HepG2 (cell line): Measurements from ENCODE around the gene TPRN. TPM values are rescaled to one million over a fixed set of nuclear protein-coding genes. Genes with fewer than 3 reads are reported as not detected.

ENCODE experiments used
- AKAP8 ChIP-seq: sonication (generic); formaldehyde crosslinking; IDR thresholded peaks from 2 replicates; pipeline ENCODE4 v1.5.1; 2020; ENCODE audit warnings: mild to moderate bottlenecking, missing genetic modification reagents
- CREM ChIP-seq, 2 experiments: sonication (generic) in 1 of 2; formaldehyde crosslinking in 1 of 2; IDR thresholded peaks; 2 replicates each; pipeline versions ENCODE4 v1.4.0 to v1.6.1; 2016 to 2020; ENCODE audit warnings: antibody characterized with exemption in 1 of 2, mild to moderate bottlenecking in 1 of 2, missing genetic modification reagents in 1 of 2
- DPF2 ChIP-seq: sonication (generic); formaldehyde crosslinking; IDR thresholded peaks from 2 replicates; pipeline ENCODE4 v1.4.0; 2020; ENCODE audit warnings: mild to moderate bottlenecking, low read depth, missing genetic modification reagents, borderline replicate concordance
- ELF1 ChIP-seq: sonication (generic); formaldehyde crosslinking; IDR thresholded peaks from 2 replicates; pipeline ENCODE4 v1.4.0; 2020; ENCODE audit warnings: missing genetic modification reagents
- ELF4 ChIP-seq: sonication (generic); formaldehyde crosslinking; IDR thresholded peaks from 2 replicates; pipeline ENCODE4 v1.5.0; 2020; ENCODE audit warnings: missing genetic modification reagents, mild to moderate bottlenecking, moderate library complexity, borderline replicate concordance
- ETV5 ChIP-seq: IDR thresholded peaks from 2 replicates; pipeline ENCODE4 v1.6.1; 2018; ENCODE audit warnings: missing biosample characterization, missing genetic modification reagents, inconsistent platforms, borderline replicate concordance
- KDM4B ChIP-seq: sonication (generic); formaldehyde crosslinking; IDR thresholded peaks from 2 replicates; pipeline ENCODE4 v1.4.0; 2020; ENCODE audit warnings: missing genetic modification reagents
- NKX3-1 ChIP-seq: sonication (generic); formaldehyde crosslinking; IDR thresholded peaks from 2 replicates; pipeline ENCODE4 v1.5.0; 2020; ENCODE audit warnings: missing genetic modification reagents
- NRL ChIP-seq: sonication (generic); formaldehyde crosslinking; IDR thresholded peaks from 2 replicates; pipeline ENCODE4 v1.5.0; 2020; ENCODE audit warnings: missing genetic modification reagents, mild to moderate bottlenecking, moderate library complexity, borderline replicate concordance
- PRDM10 ChIP-seq: sonication (generic); formaldehyde crosslinking; IDR thresholded peaks from 2 replicates; pipeline ENCODE4 v1.4.0; 2020; ENCODE audit warnings: low read depth, missing genetic modification reagents
- TEAD3 ChIP-seq: optimal IDR thresholded peaks from 2 replicates; pipeline ENCODE3; 2016; ENCODE audit warnings: borderline replicate concordance
- THAP11 ChIP-seq: IDR thresholded peaks from 2 replicates; pipeline ENCODE4 v1.6.1; 2016; ENCODE audit warnings: missing biosample characterization, missing genetic modification reagents
- ZBED4 ChIP-seq: sonication (generic); formaldehyde crosslinking; IDR thresholded peaks from 2 replicates; pipeline ENCODE4 v1.4.0; 2020; ENCODE audit warnings: missing genetic modification reagents, borderline replicate concordance
- ZFAT ChIP-seq: sonication (generic); formaldehyde crosslinking; conservative IDR thresholded peaks from 2 replicates; pipeline ENCODE4 v1.8.1; 2023; ENCODE audit warnings: missing genetic modification reagents, inconsistent platforms
- ZNF343 ChIP-seq: sonication (generic); formaldehyde crosslinking; IDR thresholded peaks from 2 replicates; pipeline ENCODE4 v1.4.0; 2020; ENCODE audit warnings: mild to moderate bottlenecking, missing genetic modification reagents
- ZNF367 ChIP-seq: sonication (generic); formaldehyde crosslinking; IDR thresholded peaks from 2 replicates; pipeline ENCODE4 v1.4.0; 2020; ENCODE audit warnings: missing genetic modification reagents, borderline replicate concordance
- ZNF547 ChIP-seq: sonication (generic); formaldehyde crosslinking; IDR thresholded peaks from 2 replicates; pipeline ENCODE4 v1.5.1; 2020; ENCODE audit warnings: mild to moderate bottlenecking, missing genetic modification reagents
- ZNF563 ChIP-seq: sonication (generic); formaldehyde crosslinking; IDR thresholded peaks from 2 replicates; pipeline ENCODE4 v1.8.0; 2022; ENCODE audit warnings: mild to moderate bottlenecking, moderate library complexity, missing genetic modification reagents
- ZNF567 ChIP-seq: sonication (generic); formaldehyde crosslinking; IDR thresholded peaks from 2 replicates; pipeline ENCODE4 v1.8.1; 2023; ENCODE audit warnings: mild to moderate bottlenecking, missing genetic modification reagents, borderline replicate concordance
- ZNF761 ChIP-seq: sonication (generic); formaldehyde crosslinking; conservative IDR thresholded peaks from 2 replicates; pipeline ENCODE4 v1.4.0; 2020; ENCODE audit warnings: mild to moderate bottlenecking, missing genetic modification reagents
- ZNF879 ChIP-seq: sonication (generic); formaldehyde crosslinking; IDR thresholded peaks from 2 replicates; pipeline ENCODE4 v1.8.1; 2023; ENCODE audit warnings: missing genetic modification reagents
- ZSCAN25 ChIP-seq: sonication (generic); formaldehyde crosslinking; IDR thresholded peaks from 2 replicates; pipeline ENCODE4 v1.8.0; 2022; ENCODE audit warnings: mild to moderate bottlenecking, missing genetic modification reagents
- polyA plus RNA-seq, 8 experiments: library from polyadenylated mRNA; depleted of rRNA in 3 of 8; stranded (reverse) in 7 of 8; unstranded in 1 of 8; fragments of >200 nt; fragmentation: Illumina TruSeq in 4 of 8; extraction: Trizol in 4 of 8; gene quantifications; 2 replicates each; pipeline versions ENCODE4 v1.2.1 to v1.2.3, GENCODE V29; 2011 to 2016; ENCODE audit warnings: low read depth in 4 of 8, missing spikeins in 1 of 8, mixed read lengths in 1 of 8; ENCODE audit not compliant: insufficient read depth in 1 of 8
- total RNA-seq, 5 experiments: library from RNA; depleted of rRNA; stranded (reverse); fragments of >200 nt; fragmentation: Illumina TruSeq; extraction: Trizol; gene quantifications; 2 replicates each; pipeline ENCODE4 v1.2.3, GENCODE V29; 2016; ENCODE audit warnings: low read depth in 1 of 5

The TPRN gene
- total and polyA plus RNA-seq, 2 of the 13 experiments (the other 11 are each of a cell fraction or from before 2014, with no cell fraction given) = 10.1 to 19.2 TPM

GRCh38 chr9:137229903-137230704, 29.6 kb upstream of the TPRN start (continued):
- TF ChIP-seq NKX3-1 = 0 out of 2 replicates have a peak, but pooled peaks have one; percentile 56
- peak; percentile 91 for TF ChIP-seq PRDM10 (CRISPR knock-in tag)
- no peak for TF ChIP-seq ZFAT (CRISPR knock-in tag)
- no peak; the same call in 1 of the 2 replicates for TF ChIP-seq ZNF343 (CRISPR knock-in tag)
- TF ChIP-seq ZNF547 = no peak
- peak; percentile 53; the same call in 1 of the 2 replicates for TF ChIP-seq ZSCAN25 (CRISPR knock-in tag)
- peak; percentile 66; the same call in 1 of the 2 replicates for TF ChIP-seq THAP11 (CRISPR knock-in tag)
- TF ChIP-seq DPF2 (CRISPR knock-in tag) = no peak
- no peak for TF ChIP-seq ZNF563 (CRISPR knock-in tag)
- 0 out of 2 replicates have a peak, but pooled peaks have one; percentile 44 for TF ChIP-seq ZNF567
- TF ChIP-seq ZNF761 (CRISPR knock-in tag) = 0 out of 2 replicates have a peak, but pooled peaks have one; percentile 35
- TF ChIP-seq NRL (CRISPR knock-in tag) = peak; percentile 78
- no peak for TF ChIP-seq ZNF879 (CRISPR knock-in tag)
- TF ChIP-seq ELF1 = 0 out of 2 replicates have a peak, but pooled peaks have one; percentile 24
- TF ChIP-seq CREM (IDR thresholded peaks at IDR 0.05) = peak; percentile 65; the same call in 1 of the 2 replicates
- TF ChIP-seq CREM (CRISPR knock-in tag; IDR thresholded peaks at IDR 0.05) = no peak
- 0 out of 2 replicates have a peak, but pooled peaks have one; percentile 43 for TF ChIP-seq ZNF367 (CRISPR knock-in tag)
- peak; percentile 100 for TF ChIP-seq AKAP8 (CRISPR knock-in tag)
- peak; percentile 82; the same call in 1 of the 2 replicates for TF ChIP-seq ZBED4 (CRISPR knock-in tag)
- TF ChIP-seq ETV5 (CRISPR knock-in tag) = peak; percentile 50; the same call in 1 of the 2 replicates
- TF ChIP-seq KDM4B (CRISPR knock-in tag) = no peak
- TF ChIP-seq TEAD3 (CRISPR knock-in tag) = peak; percentile 22
- no peak for TF ChIP-seq ELF4 (CRISPR knock-in tag)
